Measurements from ENCODE around the gene SOCS6.

DNA sequence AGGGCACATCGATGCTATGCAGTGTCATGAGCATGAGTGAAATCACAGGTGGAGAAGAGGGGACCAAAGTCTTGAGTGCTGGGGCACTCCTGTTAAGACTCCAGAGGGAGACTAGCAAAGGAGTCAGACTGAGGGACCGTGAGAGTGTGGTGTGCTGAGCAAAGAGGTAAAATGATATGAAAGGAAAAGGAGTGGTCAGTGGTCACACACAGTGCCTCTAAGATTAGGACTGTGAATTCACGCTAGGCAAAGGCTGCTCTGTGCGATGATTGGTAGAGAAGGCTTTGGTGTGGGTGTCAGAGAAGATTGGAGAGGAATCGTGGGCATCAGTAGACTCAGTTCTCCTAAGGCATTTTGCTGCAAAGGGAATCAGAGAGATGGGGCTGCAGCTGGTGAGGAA, 12.8 kb downstream of the SOCS6 start:
- TF ChIP-seq, protein P1, sequence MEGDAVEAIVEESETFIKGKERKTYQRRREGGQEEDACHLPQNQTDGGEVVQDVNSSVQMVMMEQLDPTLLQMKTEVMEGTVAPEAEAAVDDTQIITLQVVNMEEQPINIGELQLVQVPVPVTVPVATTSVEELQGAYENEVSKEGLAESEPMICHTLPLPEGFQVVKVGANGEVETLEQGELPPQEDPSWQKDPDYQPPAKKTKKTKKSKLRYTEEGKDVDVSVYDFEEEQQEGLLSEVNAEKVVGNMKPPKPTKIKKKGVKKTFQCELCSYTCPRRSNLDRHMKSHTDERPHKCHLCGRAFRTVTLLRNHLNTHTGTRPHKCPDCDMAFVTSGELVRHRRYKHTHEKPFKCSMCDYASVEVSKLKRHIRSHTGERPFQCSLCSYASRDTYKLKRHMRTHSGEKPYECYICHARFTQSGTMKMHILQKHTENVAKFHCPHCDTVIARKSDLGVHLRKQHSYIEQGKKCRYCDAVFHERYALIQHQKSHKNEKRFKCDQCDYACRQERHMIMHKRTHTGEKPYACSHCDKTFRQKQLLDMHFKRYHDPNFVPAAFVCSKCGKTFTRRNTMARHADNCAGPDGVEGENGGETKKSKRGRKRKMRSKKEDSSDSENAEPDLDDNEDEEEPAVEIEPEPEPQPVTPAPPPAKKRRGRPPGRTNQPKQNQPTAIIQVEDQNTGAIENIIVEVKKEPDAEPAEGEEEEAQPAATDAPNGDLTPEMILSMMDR (IDR thresholded peaks at IDR 0.05; ENCODE audit: low read depth, low read length), result no peak
- TF ChIP-seq EZH2phosphoT487 (IDR thresholded peaks at IDR 0.05; ENCODE audit: low read depth), result no peak

All from OCI-LY3 (cell line).